ENCODE results near the gene HTR1D.

- TF ChIP-seq CTCF (IDR thresholded peaks at IDR 0.05; ENCODE audit: extremely low read depth in 1 of 2, insufficient read depth in 1 of 2, low read depth in 1 of 2, low read length in 2 of 2) (no peak), EZH2 (IDR thresholded peaks at IDR 0.05; ENCODE audit: borderline replicate concordance, low read depth, low read length, severe bottlenecking) (no peak)
Observed at GRCh38 chr1:23168079-23168444, 49.2 kb downstream of the HTR1D start.

Data from endothelial cell of umbilical vein (primary cell).